ENCODE results near the gene TNFRSF18.

TNFRSF18 gene

DNA sequence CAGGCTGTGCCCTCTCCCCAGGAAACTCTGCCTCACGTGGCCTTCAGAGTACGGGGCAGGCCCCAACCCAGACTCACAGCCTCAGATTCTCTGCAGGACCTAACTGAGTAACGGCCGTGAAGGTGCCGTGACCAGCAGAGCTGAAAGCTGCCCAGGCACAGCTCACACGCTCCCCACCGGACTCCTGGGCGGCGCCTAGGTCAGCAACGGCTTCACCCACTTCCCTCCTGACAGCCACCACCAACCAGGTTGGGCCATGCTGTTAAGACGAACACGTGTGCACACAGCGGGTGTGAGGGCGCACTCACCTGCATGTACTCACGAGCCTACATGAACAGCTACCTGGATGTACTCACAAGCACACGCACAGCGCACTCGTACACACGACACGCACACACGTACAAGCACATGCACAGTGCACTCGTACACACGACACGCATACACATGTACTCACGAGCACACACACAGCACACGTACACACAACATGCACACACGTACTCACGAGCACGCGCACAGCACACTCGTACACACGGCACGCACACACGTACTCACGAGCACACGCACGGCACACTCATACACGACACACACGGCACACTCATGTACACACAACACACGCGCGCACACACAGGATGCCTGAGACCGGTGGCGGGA lies 16.3 kb upstream of the TNFRSF18 start:
- no peak for DNase-seq (ENCODE audit: low read depth, low spot score)
- TF ChIP-seq, protein P1, sequence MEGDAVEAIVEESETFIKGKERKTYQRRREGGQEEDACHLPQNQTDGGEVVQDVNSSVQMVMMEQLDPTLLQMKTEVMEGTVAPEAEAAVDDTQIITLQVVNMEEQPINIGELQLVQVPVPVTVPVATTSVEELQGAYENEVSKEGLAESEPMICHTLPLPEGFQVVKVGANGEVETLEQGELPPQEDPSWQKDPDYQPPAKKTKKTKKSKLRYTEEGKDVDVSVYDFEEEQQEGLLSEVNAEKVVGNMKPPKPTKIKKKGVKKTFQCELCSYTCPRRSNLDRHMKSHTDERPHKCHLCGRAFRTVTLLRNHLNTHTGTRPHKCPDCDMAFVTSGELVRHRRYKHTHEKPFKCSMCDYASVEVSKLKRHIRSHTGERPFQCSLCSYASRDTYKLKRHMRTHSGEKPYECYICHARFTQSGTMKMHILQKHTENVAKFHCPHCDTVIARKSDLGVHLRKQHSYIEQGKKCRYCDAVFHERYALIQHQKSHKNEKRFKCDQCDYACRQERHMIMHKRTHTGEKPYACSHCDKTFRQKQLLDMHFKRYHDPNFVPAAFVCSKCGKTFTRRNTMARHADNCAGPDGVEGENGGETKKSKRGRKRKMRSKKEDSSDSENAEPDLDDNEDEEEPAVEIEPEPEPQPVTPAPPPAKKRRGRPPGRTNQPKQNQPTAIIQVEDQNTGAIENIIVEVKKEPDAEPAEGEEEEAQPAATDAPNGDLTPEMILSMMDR (IDR thresholded peaks at IDR 0.05; ENCODE audit: low read depth, low read length) = no peak
- no peak overlapping the region for H3K4me3 ChIP-seq (ENCODE audit: low read depth, low read length)
- in situ Hi-C loops (cut with HindIII; ENCODE audit: low sequenced_read_pairs) = no loop called here

GRCh38 chr1:1221887-1222574 lies 15.6 kb upstream of the TNFRSF18 start:
- in situ Hi-C loops (cut with HindIII; ENCODE audit: low sequenced_read_pairs) = no loop called here
- H3K4me3 ChIP-seq (ENCODE audit: low read depth, low read length) = no peak overlapping the region
- TF ChIP-seq, protein P1 (IDR thresholded peaks at IDR 0.05; ENCODE audit: low read depth, low read length) = no peak

GRCh38 chr1:1220197-1220596 lies 13.8 kb upstream of the TNFRSF18 start:
- no peak overlapping the region for H3K4me3 ChIP-seq (ENCODE audit: low read depth, low read length)
- no peak for DNase-seq (ENCODE audit: low read depth, low spot score)
- in situ Hi-C loops (cut with HindIII; ENCODE audit: low sequenced_read_pairs) = no loop called here
- TF ChIP-seq, protein P1 (IDR thresholded peaks at IDR 0.05; ENCODE audit: low read depth, low read length) = no peak

More at GRCh38 chr1:1221887-1222574, 15.6 kb upstream of the TNFRSF18 start:
- DNase-seq (ENCODE audit: low read depth, low spot score) = no peak

DNA sequence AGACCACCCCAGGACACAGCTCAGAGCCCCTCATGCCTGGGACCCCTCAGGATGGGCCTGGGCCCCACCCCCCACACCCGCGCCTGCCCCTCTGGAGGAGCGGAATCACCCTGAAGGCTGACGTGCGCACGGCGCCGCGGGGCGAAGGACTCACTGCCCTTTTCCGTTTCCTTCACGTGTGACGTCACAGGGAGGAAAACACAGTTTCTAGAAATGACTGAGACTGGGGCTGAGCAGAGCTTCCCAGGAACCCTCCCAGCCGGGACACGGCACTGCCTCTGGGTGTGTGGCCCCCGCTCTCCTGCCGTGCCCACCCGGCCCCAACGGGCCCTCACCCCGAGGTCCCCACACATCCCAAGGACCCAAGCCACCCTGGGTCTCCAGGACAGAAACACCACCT lies 12.9 kb upstream of the TNFRSF18 start:
- no peak overlapping the region for H3K4me3 ChIP-seq (ENCODE audit: low read depth, low read length)
- in situ Hi-C loops (cut with HindIII; ENCODE audit: low sequenced_read_pairs) = no loop called here
- DNase-seq (ENCODE audit: low read depth, low spot score) = no peak
- TF ChIP-seq, protein P1 (IDR thresholded peaks at IDR 0.05; ENCODE audit: low read depth, low read length) = no peak

DNA sequence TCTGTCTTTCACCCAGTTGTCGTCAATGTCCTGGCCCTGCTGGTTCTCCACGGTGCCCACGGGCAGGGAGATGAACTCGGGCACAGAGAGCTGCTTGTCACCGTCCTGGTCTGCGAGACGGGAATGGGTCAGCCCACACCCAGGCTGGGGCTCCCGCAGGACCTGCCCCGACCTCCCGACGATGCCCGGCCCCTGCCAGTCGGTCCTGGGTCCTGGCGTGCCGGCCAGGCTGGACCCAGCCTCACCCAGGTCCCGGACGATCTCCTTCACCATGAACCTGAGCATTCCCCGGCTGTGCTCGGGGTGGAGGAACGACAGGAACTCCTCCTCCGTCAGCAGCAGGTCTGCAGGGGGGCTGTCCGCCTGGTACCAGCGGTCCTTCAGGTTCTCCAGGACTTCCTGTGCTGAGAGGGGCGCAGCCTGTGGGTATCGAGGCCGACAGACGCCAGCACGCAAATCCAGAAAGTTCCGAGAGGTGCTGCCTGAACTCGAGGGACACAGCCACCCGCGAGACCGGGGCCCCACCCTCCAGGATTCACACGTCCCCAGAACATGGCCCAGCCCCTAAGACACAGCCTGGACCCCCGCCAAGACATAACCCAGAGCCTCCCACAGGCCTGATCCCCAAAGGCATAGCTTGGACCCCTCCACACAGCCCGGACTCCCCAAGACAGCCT lies 12.3 kb upstream of the TNFRSF18 start:
- no peak for DNase-seq (ENCODE audit: low read depth, low spot score)
- no peak overlapping the region for H3K4me3 ChIP-seq (ENCODE audit: low read depth, low read length)
- in situ Hi-C loops (cut with HindIII; ENCODE audit: low sequenced_read_pairs) = no loop called here
- TF ChIP-seq, protein P1 (IDR thresholded peaks at IDR 0.05; ENCODE audit: low read depth, low read length) = no peak

DNA sequence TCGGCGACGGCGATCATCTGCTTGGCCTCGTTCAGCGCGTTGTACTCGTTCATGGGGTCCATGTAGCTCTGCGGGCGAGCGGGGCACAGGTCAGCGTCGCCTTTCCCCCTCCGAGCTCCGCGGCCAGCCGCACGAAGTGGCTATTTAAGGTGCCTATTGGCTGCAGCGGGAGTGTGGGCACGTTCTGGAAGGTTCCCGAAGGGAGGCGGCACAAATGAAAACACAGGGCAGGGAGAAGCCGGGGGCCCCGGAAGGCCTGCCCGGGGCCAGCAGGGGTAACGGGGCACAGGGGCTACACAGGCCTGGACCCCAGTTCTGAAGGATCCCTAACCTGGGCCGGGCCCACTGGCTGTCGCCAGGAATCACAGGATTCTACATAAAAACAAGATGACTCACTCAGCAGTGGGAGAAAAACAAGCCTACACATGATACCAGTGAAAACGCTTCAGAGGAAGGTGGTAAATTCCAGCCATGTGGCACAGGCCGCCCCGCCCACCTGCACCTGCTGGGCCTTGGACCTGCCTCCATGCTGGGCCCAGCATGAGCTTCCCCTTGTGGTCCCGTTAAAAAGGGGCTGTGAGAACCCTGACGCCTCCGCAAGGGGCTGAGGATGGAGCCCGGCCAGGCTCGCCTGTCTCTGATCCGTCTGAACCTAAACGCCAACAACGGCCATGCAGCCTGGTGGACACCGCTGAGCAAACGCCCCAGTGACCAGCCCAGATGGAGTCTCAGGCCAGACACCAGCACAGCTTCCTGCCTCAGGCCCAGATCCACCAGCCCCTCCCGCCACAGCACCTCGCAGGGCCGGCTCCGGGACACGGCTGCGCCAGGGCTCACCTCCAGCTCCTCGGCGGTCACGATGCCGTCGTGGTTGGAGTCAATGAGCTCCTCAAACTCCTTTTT lies 11.5 kb upstream of the TNFRSF18 start:
- no peak for DNase-seq (ENCODE audit: low read depth, low spot score)
- no peak overlapping the region for H3K4me3 ChIP-seq (ENCODE audit: low read depth, low read length)
- in situ Hi-C loops (cut with HindIII; ENCODE audit: low sequenced_read_pairs) = no loop called here
- TF ChIP-seq, protein P1 (IDR thresholded peaks at IDR 0.05; ENCODE audit: low read depth, low read length) = no peak

All from astrocyte of the spinal cord (primary cell).